ENCODE measurements around the gene TOR1AIP1.

The TOR1AIP1 gene

GRCh38 chr1:179923029-179923428, 40.9 kb downstream of the TOR1AIP1 start:
- TF ChIP-seq POLR2AphosphoS5 (IDR thresholded peaks at IDR 0.05; ENCODE audit: low read depth, low read length) = no peak
- TF ChIP-seq TAF1 (IDR thresholded peaks at IDR 0.05; ENCODE audit: borderline replicate concordance, insufficient read depth, low read length) = no peak
- no peak for TF ChIP-seq FOXP2 (optimal IDR thresholded peaks at IDR 0.05; ENCODE audit: borderline replicate concordance, extremely low read depth, extremely low read length, insufficient read depth)
- no peak for TF ChIP-seq REST (IDR thresholded peaks at IDR 0.05; ENCODE audit: insufficient read depth in 1 of 2, low read depth in 2 of 2, low read length in 2 of 2)
- TF ChIP-seq SIN3A (IDR thresholded peaks at IDR 0.05; ENCODE audit: borderline replicate concordance, insufficient read depth, low read length) = no peak

- TF ChIP-seq SIN3A (IDR thresholded peaks at IDR 0.05; ENCODE audit: borderline replicate concordance, insufficient read depth, low read length) (no peak), FOXP2 (optimal IDR thresholded peaks at IDR 0.05; ENCODE audit: borderline replicate concordance, extremely low read depth, extremely low read length, insufficient read depth) (no peak), POLR2AphosphoS5 (IDR thresholded peaks at IDR 0.05; ENCODE audit: low read depth, low read length) (no peak), REST (IDR thresholded peaks at IDR 0.05; ENCODE audit: insufficient read depth in 1 of 2, low read depth in 2 of 2, low read length in 2 of 2) (no peak), TAF1 (IDR thresholded peaks at IDR 0.05; ENCODE audit: borderline replicate concordance, insufficient read depth, low read length) (no peak)
These were observed 42.2 kb downstream of the TOR1AIP1 start for GRCh38 chr1:179924268-179924667.

- TF ChIP-seq FOXP2 (optimal IDR thresholded peaks at IDR 0.05; ENCODE audit: borderline replicate concordance, extremely low read depth, extremely low read length, insufficient read depth) = no peak
- no peak for TF ChIP-seq SIN3A (IDR thresholded peaks at IDR 0.05; ENCODE audit: borderline replicate concordance, insufficient read depth, low read length)
- no peak for TF ChIP-seq REST (IDR thresholded peaks at IDR 0.05; ENCODE audit: insufficient read depth in 1 of 2, low read depth in 2 of 2, low read length in 2 of 2)
These were observed 43.2 kb downstream of the TOR1AIP1 start for GRCh38 chr1:179925302-179925701.

- TF ChIP-seq TAF1 (IDR thresholded peaks at IDR 0.05; ENCODE audit: borderline replicate concordance, insufficient read depth, low read length) = no peak
- no peak for TF ChIP-seq REST (IDR thresholded peaks at IDR 0.05; ENCODE audit: insufficient read depth in 1 of 2, low read depth in 2 of 2, low read length in 2 of 2)
- TF ChIP-seq POLR2AphosphoS5 (IDR thresholded peaks at IDR 0.05; ENCODE audit: low read depth, low read length) = no peak
- no peak for TF ChIP-seq FOXP2 (optimal IDR thresholded peaks at IDR 0.05; ENCODE audit: borderline replicate concordance, extremely low read depth, extremely low read length, insufficient read depth)
- TF ChIP-seq SIN3A (IDR thresholded peaks at IDR 0.05; ENCODE audit: borderline replicate concordance, insufficient read depth, low read length) = no peak
These were observed 44.1 kb downstream of the TOR1AIP1 start for GRCh38 chr1:179925922-179926849.

All from PFSK-1 (cell line).